Hepatocyte (in vitro differentiated cells): Measurements from ENCODE around the gene AKAP12. TPM values are rescaled to one million over a fixed set of nuclear protein-coding genes. Genes with fewer than 3 reads are reported as not detected.
A peak's percentile ranks its signal among the peaks of the same experiment; 100 is the strongest.

Experiments used
- DNase-seq: peaks from one replicate; pipeline ENCODE4 v3.0.0-alpha.2; 2016; ENCODE audit warnings: low spot score
- H2AFZ ChIP-seq: fragments of 200-600 bp; sonication (generic); 2 replicates; pipeline ENCODE4 v1.6.0; 2016; ENCODE audit warnings: antibody characterized with exemption, mild to moderate bottlenecking
- H3K27ac ChIP-seq: fragments of 200-600 bp; sonication (generic); 2 replicates; pipeline ENCODE4 v1.5.1; 2016; ENCODE audit warnings: mild to moderate bottlenecking
- H3K27me3 ChIP-seq: fragments of 200-600 bp; sonication (generic); 2 replicates; pipeline ENCODE4 v1.6.1; 2016
- H3K36me3 ChIP-seq: fragments of 200-600 bp; sonication (generic); replicated peaks from 2 replicates; pipeline ENCODE4 v1.5.1; 2016; ENCODE audit warnings: low read depth; ENCODE audit not compliant: insufficient read depth
- H3K4me1 ChIP-seq: fragments of 200-600 bp; sonication (generic); 2 replicates; pipeline ENCODE4 v1.5.1; 2016; ENCODE audit warnings: mild to moderate bottlenecking, moderate library complexity; ENCODE audit not compliant: insufficient read depth
- H3K4me2 ChIP-seq: fragments of 200-600 bp; sonication (generic); 2 replicates; pipeline ENCODE4 v1.6.0; 2016
- H3K4me3 ChIP-seq: fragments of 200-600 bp; sonication (generic); 2 replicates; pipeline ENCODE4 v1.5.1; 2016; ENCODE audit warnings: mild to moderate bottlenecking
- H3K79me2 ChIP-seq: fragments of 200-600 bp; sonication (generic); 2 replicates; pipeline ENCODE4 v1.6.0; 2017; ENCODE audit warnings: mild to moderate bottlenecking
- H3K9me2 ChIP-seq: fragments of 200-600 bp; sonication (generic); replicated peaks from 2 replicates; pipeline ENCODE4 v1.6.0; 2017; ENCODE audit warnings: mild to moderate bottlenecking; ENCODE audit not compliant: insufficient read depth
- H3K9me3 ChIP-seq: fragments of 200-600 bp; sonication (generic); 2 replicates; pipeline ENCODE4 v1.5.1; 2016; ENCODE audit warnings: low read depth, mild to moderate bottlenecking
- H4K20me1 ChIP-seq: fragments of 200-600 bp; sonication (generic); 2 replicates; pipeline ENCODE4 v1.6.0; 2016; ENCODE audit warnings: mild to moderate bottlenecking; ENCODE audit not compliant: insufficient read depth, poor library complexity, severe bottlenecking
- EZH2 ChIP-seq: fragments of 200-600 bp; sonication (generic); IDR thresholded peaks from 2 replicates; pipeline ENCODE4 v1.6.1; 2016; ENCODE audit warnings: antibody characterized with exemption, mild to moderate bottlenecking, borderline replicate concordance
- EZH2phosphoT487 ChIP-seq: fragments of 200-600 bp; sonication (generic); IDR thresholded peaks from one replicate; pipeline ENCODE4 v1.6.1; 2018; ENCODE audit warnings: antibody characterized with exemption, mild to moderate bottlenecking, low read depth, moderate library complexity; ENCODE audit not compliant: unreplicated experiment, severe bottlenecking
- WGBS: methylation state at CpG from one replicate; pipeline ENCODE4 v1.1.6; 2016; ENCODE audit warnings: low lambda C conversion rate; ENCODE audit errors: missing lambda C conversion rate; 5-methylcytosine and 5-hydroxymethylcytosine counted together
- polyA plus RNA-seq: library from polyadenylated mRNA; unstranded; fragments of >200 nt; fragmentation: Nextera tagmentation; extraction: Ambion mirVana; gene quantifications from 2 replicates; pipeline ENCODE4 v1.2.1, GENCODE V29; 2016
- total RNA-seq: library from RNA; depleted of rRNA; stranded (reverse); fragments of >200 nt; gene quantifications from 2 replicates; pipeline ENCODE4 v1.2.3, GENCODE V29; 2014
- TF ChIP-seq, protein P1 (sequence below): fragments of 200-600 bp; sonication (generic); IDR thresholded peaks from 2 replicates; pipeline ENCODE4 v1.5.1; 2016; ENCODE audit warnings: antibody characterized with exemption, mild to moderate bottlenecking; ENCODE audit not compliant: poor library complexity

AKAP12 gene
- total and polyA plus RNA-seq, 2 experiments from 2014 or later, result 32.1 to 46.2 TPM

- no peaks in the 10 kb centered on the region for H3K79me2 ChIP-seq
- H3K9me2 ChIP-seq, result no peaks in the 10 kb centered on the region
- H2AFZ ChIP-seq, result no peak overlapping the region
- H3K4me3 ChIP-seq, result no peak overlapping the region
- DNase-seq, result no peak
- no peaks in the 10 kb centered on the region for H3K9me3 ChIP-seq
- TF ChIP-seq, protein P1, sequence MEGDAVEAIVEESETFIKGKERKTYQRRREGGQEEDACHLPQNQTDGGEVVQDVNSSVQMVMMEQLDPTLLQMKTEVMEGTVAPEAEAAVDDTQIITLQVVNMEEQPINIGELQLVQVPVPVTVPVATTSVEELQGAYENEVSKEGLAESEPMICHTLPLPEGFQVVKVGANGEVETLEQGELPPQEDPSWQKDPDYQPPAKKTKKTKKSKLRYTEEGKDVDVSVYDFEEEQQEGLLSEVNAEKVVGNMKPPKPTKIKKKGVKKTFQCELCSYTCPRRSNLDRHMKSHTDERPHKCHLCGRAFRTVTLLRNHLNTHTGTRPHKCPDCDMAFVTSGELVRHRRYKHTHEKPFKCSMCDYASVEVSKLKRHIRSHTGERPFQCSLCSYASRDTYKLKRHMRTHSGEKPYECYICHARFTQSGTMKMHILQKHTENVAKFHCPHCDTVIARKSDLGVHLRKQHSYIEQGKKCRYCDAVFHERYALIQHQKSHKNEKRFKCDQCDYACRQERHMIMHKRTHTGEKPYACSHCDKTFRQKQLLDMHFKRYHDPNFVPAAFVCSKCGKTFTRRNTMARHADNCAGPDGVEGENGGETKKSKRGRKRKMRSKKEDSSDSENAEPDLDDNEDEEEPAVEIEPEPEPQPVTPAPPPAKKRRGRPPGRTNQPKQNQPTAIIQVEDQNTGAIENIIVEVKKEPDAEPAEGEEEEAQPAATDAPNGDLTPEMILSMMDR, result no peak
- TF ChIP-seq EZH2 (no peak), EZH2phosphoT487 (no peak)
- H3K4me2 ChIP-seq, result no peak overlapping the region
- no peaks in the 10 kb centered on the region for H3K4me1 ChIP-seq
- no peaks in the 10 kb centered on the region for H4K20me1 ChIP-seq
- H3K36me3 ChIP-seq, result no peaks in the 10 kb centered on the region
- H3K27ac ChIP-seq, result no peak overlapping the region
- H3K27me3 ChIP-seq, result no peaks in the 10 kb centered on the region
- WGBS, result 87% methylated on average over 6 of the region's 6 CpGs
These were observed 118.1 kb downstream of the AKAP12 start for GRCh38 chr6:151357758-151358436.

- H3K79me2 ChIP-seq, result no peaks in the 10 kb centered on the region
- H2AFZ ChIP-seq, result no peak overlapping the region
- H3K9me2 ChIP-seq, result no peaks in the 10 kb centered on the region
- H3K36me3 ChIP-seq, result no peaks in the 10 kb centered on the region
- TF ChIP-seq, protein P1, result no peak
- TF ChIP-seq EZH2 (no peak), EZH2phosphoT487 (no peak)
- no peaks in the 10 kb centered on the region for H3K4me1 ChIP-seq
- DNase-seq, result no peak
- H3K9me3 ChIP-seq, result no peaks in the 10 kb centered on the region
- H3K4me2 ChIP-seq, result no peak overlapping the region
- H3K27ac ChIP-seq, result no peak overlapping the region
- H3K27me3 ChIP-seq, result no peaks in the 10 kb centered on the region
- WGBS, result 86% methylated on average over 3 of the region's 3 CpGs
- H3K4me3 ChIP-seq, result no peak overlapping the region
- H4K20me1 ChIP-seq, result no peaks in the 10 kb centered on the region
These were observed 118.7 kb downstream of the AKAP12 start for GRCh38 chr6:151358475-151358874.

DNA sequence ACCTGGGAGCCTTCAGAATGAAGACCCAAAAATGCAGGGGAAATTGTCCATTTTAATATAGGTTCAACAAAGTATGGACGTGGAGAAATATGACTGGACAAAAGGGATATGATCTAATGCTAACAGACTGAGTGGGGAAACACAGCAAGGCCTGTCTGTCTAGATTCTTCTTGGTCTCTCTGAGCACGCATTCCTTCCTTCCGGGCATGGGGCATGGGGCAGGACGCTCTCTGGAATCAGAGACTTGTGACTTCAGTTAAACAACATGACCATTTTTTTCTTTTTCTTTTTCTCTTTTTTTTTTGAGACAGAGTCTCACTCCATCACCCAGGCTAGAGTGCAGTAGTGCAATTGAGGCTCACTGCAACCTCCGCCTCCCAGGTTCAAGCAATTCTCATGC lies 119.7 kb downstream of the AKAP12 start:
- no peak overlapping the region for H2AFZ ChIP-seq
- no peaks in the 10 kb centered on the region for H3K27me3 ChIP-seq
- H3K4me3 ChIP-seq, result no peak overlapping the region
- H3K9me3 ChIP-seq, result no peaks in the 10 kb centered on the region
- no peak for DNase-seq
- H3K4me1 ChIP-seq, result no peaks in the 10 kb centered on the region
- H3K4me2 ChIP-seq, result no peak overlapping the region
- H3K36me3 ChIP-seq, result no peaks in the 10 kb centered on the region
- WGBS, result 94% methylated on average over 5 of the region's 5 CpGs
- peak overlapping the region; percentile 22 for H3K27ac ChIP-seq
- TF ChIP-seq EZH2 (no peak), EZH2phosphoT487 (no peak)
- TF ChIP-seq, protein P1, result no peak
- no peaks in the 10 kb centered on the region for H4K20me1 ChIP-seq
- no peaks in the 10 kb centered on the region for H3K79me2 ChIP-seq
- no peaks in the 10 kb centered on the region for H3K9me2 ChIP-seq
